Lower leg skin (tissue), 4 donors: ENCODE data around the gene RAET1E. TPM values are rescaled to one million over a fixed set of nuclear protein-coding genes. Genes with fewer than 3 reads are reported as not detected.

ENCODE experiments used
- DNase-seq, 2 donors: peaks; one replicate each; pipeline ENCODE4 v3.0.0-alpha.2; 2019; ENCODE audit warnings: low spot score in 2 of 2
- H3K4me3 ChIP-seq: fragments of 200-600 bp; sonication (generic); 2 replicates; pipeline ENCODE4 v1.5.1; 2017; ENCODE audit warnings: mild to moderate bottlenecking, low read depth; ENCODE audit not compliant: poor library complexity, severe bottlenecking
- POLR2A ChIP-seq, 2 donors: fragments of 450-650 bp; IDR thresholded peaks; one replicate each; pipeline ENCODE4 v1.6.1; 2016 to 2017; ENCODE audit warnings: antibody characterized with exemption in 2 of 2, mild to moderate bottlenecking in 1 of 2, moderate library complexity in 1 of 2
- WGBS, 2 donors: methylation state at CpG; one replicate each; pipeline ENCODE4 v1.1.5; 2018; 5-methylcytosine and 5-hydroxymethylcytosine counted together
- intact Hi-C: fragments of 100-400 bp; cut with DNase I; formaldehyde crosslinking; loops from one replicate; pipeline ENCODE4 v1.15.0; 2023; ENCODE audit warnings: low total_unique reads
- total RNA-seq, 4 donors: library from RNA; depleted of rRNA; stranded (reverse); fragments of >200 nt; gene quantifications; one replicate each; pipeline ENCODE4 v1.1.0, GENCODE V29; 2016
- TF ChIP-seq, protein P1 (sequence below), 3 donors: fragments of 450-650 bp; IDR thresholded peaks; one replicate each; pipeline ENCODE4 v1.5.1; 2016; ENCODE audit warnings: antibody characterized with exemption in 3 of 3, mild to moderate bottlenecking in 3 of 3, moderate library complexity in 2 of 3

The RAET1E gene
- total RNA-seq, 4 donors from 2014 or later = 20.8 to 48.5 (median 36.2) TPM

DNA sequence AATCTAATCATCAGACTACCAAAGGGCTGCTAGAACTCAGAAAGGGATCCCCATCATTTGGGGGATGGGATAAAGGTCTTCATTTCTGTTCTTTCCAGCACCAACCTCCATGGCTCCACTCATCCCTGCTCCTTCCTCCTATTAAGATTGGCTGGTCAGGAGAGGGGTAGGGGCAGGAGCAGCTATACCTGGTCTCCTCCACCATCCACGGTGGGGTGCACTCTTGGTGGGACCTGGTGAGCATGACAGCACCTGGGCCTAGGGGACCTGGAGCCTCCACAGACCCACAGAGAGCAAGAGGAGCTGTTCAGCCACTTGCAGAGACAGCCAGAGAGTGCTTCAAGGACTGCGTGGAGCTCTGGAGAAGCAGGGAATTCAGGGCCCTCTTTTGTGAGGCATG lies 37.8 kb upstream of the RAET1E start:
- TF ChIP-seq, protein P1, sequence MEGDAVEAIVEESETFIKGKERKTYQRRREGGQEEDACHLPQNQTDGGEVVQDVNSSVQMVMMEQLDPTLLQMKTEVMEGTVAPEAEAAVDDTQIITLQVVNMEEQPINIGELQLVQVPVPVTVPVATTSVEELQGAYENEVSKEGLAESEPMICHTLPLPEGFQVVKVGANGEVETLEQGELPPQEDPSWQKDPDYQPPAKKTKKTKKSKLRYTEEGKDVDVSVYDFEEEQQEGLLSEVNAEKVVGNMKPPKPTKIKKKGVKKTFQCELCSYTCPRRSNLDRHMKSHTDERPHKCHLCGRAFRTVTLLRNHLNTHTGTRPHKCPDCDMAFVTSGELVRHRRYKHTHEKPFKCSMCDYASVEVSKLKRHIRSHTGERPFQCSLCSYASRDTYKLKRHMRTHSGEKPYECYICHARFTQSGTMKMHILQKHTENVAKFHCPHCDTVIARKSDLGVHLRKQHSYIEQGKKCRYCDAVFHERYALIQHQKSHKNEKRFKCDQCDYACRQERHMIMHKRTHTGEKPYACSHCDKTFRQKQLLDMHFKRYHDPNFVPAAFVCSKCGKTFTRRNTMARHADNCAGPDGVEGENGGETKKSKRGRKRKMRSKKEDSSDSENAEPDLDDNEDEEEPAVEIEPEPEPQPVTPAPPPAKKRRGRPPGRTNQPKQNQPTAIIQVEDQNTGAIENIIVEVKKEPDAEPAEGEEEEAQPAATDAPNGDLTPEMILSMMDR (IDR thresholded peaks at IDR 0.05) = no peak
- TF ChIP-seq POLR2A (IDR thresholded peaks at IDR 0.05) = no peak
- 59 to 63% methylated on average over 2 of the region's 2 CpGs for WGBS, 2 donors
- DNase-seq = peak in 1 of 2 donors; percentile 53
- intact Hi-C loops = no loop called here
- H3K4me3 ChIP-seq = no peak overlapping the region

DNA sequence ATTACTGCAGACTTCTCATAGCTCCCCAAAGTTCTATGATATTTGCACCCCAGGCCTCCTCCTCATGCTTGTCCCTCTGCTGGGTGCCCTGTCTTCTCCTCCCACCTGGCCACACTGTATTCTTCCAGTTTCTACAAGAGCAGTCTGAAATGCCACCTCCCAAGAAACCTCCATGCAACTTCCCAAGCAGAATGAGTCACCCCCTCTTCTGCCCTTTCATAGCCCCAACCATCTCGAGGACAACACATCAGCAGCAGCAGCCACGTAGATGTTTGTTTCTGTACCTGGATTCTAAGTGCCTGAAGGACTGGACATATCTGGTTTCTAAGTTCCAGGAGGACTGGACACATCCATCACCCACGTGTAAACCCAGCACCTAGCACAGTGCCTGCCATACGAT lies 37.3 kb upstream of the RAET1E start:
- no peak for TF ChIP-seq POLR2A (IDR thresholded peaks at IDR 0.05)
- TF ChIP-seq, protein P1 (IDR thresholded peaks at IDR 0.05) = no peak
- intact Hi-C loops = no loop called here
- 55 to 59% methylated on average over 4 of the region's 4 CpGs for WGBS, 2 donors
- peak in 1 of 2 donors; percentile 15 for DNase-seq
- H3K4me3 ChIP-seq = no peak overlapping the region

DNA sequence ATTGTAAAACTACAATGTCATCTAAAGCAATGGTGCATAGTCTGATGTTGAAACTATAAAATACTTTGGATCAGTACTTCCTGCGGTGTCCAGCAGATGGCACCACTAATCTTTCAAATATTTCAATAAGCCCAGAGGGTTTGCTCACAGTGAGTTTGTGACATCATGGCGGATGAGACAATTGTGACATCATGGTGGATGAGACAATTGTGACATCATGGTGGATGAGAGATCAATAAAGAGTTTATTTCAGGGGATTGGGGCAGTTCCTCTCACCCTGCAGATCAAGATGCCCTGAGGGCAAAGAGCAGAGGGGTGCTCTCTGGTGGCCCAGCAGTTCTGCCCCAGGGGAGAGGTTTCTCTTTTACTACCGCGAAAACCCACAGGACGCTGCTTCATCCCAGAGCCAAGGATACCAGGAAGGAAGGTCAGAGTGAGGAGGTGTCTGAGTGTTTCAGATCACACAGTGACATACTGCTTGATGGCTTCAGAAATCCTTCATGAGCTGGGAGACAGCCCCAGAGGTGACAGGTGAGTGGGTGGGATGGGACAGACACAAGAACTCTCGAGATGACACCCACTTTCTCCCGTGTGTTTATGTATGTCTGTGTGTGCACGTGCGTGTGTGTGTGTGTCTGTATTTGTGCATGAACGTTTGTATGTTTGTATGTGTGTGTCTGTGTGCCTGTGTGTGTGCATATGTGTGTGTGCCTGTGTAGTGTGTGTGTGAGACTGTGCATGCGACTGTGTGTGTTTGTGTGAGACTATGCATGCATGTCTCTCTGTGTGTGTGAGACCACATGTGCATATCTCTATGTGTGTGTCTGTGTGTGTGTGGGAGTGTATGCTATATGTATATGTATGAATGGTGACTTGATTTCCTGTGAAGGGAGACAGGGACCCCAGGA lies 36.6 kb upstream of the RAET1E start:
- TF ChIP-seq, protein P1 (IDR thresholded peaks at IDR 0.05) = peak in 2 of 3 donors; percentile 4 to 48
- no peak for TF ChIP-seq POLR2A (IDR thresholded peaks at IDR 0.05)
- DNase-seq = peak; percentile 70 to 90
- intact Hi-C loops = loop anchor here (5.0 kb wide), 1 partner anchor 83 kb away; no protein-coding TSS in a partner anchor
- WGBS, 2 donors = 35 to 37% methylated on average over 11 of the region's 11 CpGs
- no peak overlapping the region for H3K4me3 ChIP-seq

DNA sequence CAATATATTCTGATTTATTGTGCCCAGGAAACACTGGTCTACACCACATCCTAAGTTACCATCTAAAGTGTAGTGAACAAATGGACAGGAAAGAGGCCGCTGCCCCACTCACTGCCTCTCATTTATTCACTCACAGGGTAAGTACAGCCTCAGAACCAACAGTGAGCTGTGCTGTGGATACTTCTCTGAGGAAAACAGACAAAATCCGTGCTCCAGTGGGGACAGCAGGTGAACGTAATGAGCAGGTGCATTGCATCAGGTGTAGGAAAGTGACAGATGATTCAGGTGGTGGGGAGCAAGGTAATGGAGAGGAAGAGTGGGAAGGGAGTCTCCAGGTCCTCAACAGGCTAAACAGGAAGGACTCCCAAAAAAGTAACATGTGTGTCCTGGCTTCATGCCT lies 35.5 kb upstream of the RAET1E start:
- WGBS, 2 donors = 41 to 44% methylated on average over 3 of the region's 3 CpGs
- H3K4me3 ChIP-seq = no peak overlapping the region
- peak in 1 of 2 donors; percentile 60 for DNase-seq
- TF ChIP-seq POLR2A (IDR thresholded peaks at IDR 0.05) = no peak
- TF ChIP-seq, protein P1 (IDR thresholded peaks at IDR 0.05) = no peak
- intact Hi-C loops = loop anchor here (5.0 kb wide), 1 partner anchor 84 kb away; no protein-coding TSS in a partner anchor

- peak in 1 of 2 donors; percentile 65 for DNase-seq
- TF ChIP-seq, protein P1 (IDR thresholded peaks at IDR 0.05) = no peak
- no peak for TF ChIP-seq POLR2A (IDR thresholded peaks at IDR 0.05)
- H3K4me3 ChIP-seq = no peak overlapping the region
- intact Hi-C loops = loop anchor here (5.0 kb wide), 1 partner anchor 84 kb away; no protein-coding TSS in a partner anchor
- WGBS, 2 donors = 50 to 70% methylated on average over 5 of the region's 5 CpGs
These were observed 35.1 kb upstream of the RAET1E start for GRCh38 chr6:149933036-149933435.
